Ovary (tissue), 3 donors: ENCODE results near the gene PDXP.

Source experiments
- POLR2A ChIP-seq: fragments of 450-650 bp; IDR thresholded peaks from one replicate; pipeline ENCODE4 v1.6.1; 2017; ENCODE audit warnings: antibody characterized with exemption, mild to moderate bottlenecking, moderate library complexity
- TF ChIP-seq, protein P1 (sequence below), 3 donors: fragments of 450-650 bp in 2 of 3; fragments of 200-600 bp in 1 of 3; IDR thresholded peaks; one replicate each; pipeline versions ENCODE4 v1.5.1 to v1.8.0; 2016 to 2022; ENCODE audit warnings: antibody characterized with exemption in 3 of 3, mild to moderate bottlenecking in 1 of 3
- donor health status: DM: no; HTN: no; CAD: no.

DNA sequence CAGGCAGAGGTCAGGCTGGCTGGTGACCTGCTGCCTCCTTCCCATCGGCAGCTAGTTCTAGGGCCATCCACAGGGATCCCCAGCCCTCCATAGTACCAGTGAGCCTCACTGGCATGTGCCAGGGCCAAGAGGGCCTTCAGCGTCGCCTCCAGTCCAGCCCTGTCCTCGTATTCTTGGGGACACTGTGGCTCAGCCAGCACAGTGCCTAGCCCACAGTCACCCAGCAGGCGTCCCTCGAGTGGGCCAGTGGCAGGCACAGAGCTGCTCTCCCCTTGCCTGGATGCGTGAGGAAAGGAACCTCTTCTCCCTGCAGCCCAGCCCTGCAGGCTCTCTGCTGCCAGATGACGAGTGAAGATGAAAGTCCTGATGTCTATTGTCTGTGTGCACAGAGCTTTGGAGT, 29.7 kb upstream of the PDXP start:
- TF ChIP-seq, protein P1, sequence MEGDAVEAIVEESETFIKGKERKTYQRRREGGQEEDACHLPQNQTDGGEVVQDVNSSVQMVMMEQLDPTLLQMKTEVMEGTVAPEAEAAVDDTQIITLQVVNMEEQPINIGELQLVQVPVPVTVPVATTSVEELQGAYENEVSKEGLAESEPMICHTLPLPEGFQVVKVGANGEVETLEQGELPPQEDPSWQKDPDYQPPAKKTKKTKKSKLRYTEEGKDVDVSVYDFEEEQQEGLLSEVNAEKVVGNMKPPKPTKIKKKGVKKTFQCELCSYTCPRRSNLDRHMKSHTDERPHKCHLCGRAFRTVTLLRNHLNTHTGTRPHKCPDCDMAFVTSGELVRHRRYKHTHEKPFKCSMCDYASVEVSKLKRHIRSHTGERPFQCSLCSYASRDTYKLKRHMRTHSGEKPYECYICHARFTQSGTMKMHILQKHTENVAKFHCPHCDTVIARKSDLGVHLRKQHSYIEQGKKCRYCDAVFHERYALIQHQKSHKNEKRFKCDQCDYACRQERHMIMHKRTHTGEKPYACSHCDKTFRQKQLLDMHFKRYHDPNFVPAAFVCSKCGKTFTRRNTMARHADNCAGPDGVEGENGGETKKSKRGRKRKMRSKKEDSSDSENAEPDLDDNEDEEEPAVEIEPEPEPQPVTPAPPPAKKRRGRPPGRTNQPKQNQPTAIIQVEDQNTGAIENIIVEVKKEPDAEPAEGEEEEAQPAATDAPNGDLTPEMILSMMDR (IDR thresholded peaks at IDR 0.05) = no peak
- TF ChIP-seq POLR2A = no peak
